NCI-H2107 (cell line): ENCODE data around the gene FNDC11.

Source experiments
- DNase-seq: peaks from one replicate; lab custom pipeline; 2025; lab: John Stamatoyannopoulos, UW

Gene FNDC11

DNA sequence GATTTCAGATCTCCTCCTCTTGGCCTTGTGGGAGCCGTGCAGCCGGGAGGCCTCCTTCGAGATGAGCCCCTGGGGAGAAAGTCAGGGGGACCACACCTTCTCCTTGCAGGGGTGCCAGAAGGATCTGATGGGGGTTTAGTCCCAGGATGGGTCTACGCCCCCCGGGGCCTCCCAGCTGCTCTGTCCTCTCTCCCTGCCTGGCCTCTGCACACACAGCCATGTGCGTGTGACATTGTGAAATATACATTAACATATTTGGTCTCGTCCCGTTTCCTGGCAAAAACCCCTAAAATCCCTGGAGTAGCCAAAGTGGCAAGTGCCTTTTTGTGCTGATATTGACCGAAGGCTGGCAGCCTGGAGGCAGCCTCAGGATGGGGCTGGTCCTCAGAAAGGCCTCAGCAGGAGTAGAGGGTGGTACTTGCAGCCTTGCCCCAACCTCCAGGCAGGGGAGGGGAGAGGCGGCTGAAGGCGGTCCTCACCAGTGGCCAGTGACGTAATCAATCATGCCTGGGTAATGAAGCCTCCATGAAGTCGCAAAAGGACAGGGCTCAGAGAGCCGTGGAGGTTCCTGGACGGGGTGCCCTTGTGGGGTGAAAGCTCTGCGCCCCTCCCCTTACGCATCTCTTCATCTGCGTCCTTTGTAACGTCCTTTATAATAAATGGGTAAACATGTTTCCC lies 25.2 kb downstream of the FNDC11 start:
- no peak for DNase-seq

DNA sequence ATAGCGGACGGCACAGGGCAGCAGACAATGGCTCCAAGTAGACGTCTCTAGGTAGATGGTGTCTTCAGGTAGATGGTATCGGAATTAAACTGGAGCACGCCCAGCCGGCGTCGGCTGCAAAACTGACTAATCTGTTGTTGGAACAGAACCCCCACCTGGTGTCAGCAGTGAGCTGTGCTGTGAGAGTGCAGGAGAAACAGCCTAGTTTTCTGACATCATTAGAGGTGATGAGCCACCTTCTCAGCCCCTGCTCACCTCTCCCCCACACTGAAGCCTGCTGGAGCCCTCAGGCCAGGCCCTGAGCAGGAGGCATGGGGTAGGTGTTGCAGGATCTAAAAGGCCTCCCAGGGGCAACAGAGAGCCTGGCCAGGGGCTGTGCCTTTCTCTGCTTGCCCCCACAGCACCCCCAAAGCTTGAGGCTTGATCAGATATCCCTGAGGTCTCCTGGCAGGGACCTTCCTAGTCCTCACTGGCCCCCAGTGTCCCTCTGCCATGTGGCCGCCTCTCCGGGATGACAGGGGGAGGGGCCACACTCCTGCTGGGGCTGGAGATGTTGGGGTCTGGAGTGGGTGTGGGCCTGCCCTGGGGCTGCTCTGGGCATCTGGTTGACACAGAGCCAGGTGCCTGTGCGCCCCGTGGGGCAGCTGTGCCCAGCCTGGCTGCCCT lies 27.0 kb downstream of the FNDC11 start:
- no peak for DNase-seq

DNA sequence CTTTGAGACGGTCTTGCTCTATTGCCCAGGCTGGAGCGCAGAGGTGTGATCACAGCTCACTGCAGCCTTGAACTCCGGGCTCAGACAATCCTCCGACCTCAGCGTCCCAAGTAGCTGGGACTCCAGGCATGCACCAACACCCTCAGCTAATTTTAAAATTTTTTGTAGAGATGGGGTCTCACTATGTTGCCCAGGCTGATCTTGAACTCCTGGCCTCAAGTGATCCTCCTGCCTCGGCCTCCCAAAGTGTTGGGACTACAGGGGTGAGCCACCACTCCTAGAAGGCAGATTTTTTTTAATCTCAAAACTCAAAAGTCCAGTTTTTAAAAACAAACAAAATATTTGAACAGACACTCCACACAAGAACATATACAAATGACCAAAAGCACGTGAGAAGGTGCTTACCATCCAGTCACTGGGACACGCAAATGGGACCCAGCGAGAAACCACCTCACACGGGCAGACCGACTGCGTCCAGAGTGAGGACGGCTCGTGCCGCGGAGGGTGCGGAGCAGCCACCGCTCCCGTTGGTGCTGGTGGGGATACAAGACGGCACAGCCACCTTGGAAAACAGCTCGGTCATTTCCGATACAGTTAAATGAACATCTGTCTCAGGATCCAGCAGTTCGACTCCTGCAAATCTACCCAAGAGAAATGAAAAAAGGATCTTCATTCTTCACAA lies 28.6 kb downstream of the FNDC11 start:
- DNase-seq: no peak

DNA sequence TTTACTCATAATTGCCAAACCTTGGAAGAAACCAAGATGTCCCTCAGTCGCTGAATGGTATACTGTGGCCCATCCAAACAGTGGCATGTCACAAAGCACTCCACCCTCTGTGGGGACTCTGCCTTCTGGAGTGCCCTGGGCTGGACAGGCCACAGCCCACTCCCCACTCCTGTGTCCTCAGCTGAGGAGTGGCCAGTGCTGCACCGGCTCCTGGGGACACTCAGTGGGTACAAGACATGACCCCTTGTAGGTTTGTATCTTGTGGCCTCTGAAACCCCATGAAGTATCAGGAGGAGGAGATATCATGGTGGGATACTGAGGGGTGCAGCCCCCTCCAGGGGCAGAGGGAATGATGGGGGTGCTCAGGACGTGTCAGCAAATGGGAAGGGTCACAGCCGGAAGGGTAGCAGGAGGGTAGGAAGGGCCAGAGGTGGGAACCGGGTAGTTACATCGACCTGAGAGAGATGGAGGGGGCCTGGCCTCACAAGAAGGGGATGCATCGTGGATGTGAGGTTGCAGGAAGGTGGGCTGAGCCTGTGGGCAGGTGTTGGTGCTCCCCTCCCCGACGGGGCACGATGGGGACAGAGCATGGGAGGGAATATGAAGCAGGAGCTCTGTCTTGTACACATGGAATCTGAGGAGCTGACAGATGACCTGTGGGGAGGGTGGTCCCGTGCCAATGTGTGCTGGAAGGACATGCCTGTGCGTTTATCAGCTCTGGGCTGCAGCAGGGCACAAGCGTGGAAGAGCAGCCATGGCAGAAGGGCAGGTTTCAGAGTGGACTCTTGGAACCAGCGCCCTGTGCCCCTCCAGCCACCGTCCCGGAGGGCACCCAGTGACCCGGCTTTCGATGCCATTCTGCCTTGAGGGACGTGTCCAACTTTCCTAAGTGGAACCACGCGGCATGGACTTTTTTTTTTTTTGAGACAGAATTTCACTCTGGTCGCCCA lies 31.9 kb downstream of the FNDC11 start:
- no peak for DNase-seq

DNA sequence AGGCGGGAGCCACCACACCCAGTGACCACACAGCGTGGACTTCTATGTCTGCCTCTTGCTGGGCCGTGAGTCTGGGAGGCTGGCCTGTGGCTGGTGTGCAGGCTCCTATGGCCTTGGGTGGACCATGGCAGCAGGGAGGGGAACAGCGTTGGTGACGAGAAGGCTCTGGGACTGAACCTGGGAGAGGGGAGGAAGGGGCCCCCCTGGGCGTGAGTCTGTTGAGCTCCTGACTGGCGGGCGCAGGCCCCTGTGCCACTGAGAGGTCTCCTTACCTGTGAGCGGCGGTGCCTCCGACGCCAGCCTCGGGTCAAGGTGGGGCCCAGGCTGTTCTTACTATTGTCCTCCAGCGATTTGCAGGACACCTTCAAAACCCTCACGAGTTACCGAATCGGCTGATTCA lies 32.8 kb downstream of the FNDC11 start:
- DNase-seq: no peak

- DNase-seq: no peak
These were observed 33.3 kb downstream of the FNDC11 start for GRCh38 chr20:63587256-63587655.

DNA sequence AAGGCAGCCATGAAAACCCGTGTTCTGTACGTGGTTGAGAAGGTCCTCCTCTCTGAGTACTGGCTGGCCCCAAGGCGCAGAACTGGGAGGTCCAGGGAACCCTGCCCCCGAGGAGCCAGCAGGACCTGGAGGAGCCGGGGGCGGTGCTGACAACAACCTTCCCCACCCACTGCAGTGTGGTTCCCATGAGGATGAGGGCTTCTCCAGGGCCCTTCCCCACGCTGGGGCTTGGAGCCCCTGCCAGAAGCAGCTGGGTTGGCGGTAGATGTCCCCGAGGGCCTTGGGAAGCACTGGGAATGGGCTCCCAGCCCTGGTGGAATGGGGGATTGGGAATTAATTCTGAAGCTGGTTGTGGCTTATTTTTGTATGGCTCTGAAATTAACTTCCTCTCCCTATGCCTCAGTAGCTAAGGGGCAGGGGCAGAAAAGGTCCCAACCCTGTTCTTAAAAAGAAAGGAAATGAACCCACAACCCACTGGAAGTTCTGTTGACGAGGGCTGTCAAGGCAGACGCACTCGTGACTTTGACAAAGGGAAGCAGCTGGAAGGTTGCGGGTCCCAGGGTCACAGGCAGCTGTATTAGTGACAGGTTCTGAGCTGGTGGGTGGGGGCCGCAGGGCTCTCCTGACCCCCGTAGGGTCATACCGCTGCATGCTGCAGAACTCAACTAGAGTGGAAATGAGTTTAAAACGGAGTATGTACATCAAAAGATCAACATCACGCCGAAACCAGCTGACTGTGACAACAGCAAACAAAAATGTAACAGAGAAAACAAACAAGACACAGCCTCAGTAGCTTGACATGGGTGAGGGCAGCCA lies 34.0 kb downstream of the FNDC11 start:
- DNase-seq: no peak

DNA sequence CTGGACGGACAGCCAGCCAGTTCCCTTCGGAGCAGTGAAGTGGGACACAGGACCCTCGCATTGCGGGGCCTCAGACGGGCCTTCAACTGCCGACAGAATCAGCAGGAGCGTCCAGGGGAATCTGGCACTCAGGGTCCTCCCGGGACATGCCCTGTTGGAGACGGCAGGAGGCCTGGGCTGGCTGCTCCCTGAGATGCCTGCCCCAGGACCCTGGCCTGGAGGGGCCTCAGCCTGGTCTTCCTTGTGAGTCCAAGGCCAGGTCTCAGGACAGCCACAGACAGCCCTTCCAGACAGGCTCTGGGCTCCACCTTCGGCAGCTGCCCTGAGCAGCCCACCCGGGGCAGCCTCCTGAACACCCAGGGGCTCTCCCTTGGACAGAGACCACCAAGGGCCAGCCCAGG lies 34.7 kb downstream of the FNDC11 start:
- no peak for DNase-seq

GRCh38 chr20:63589261-63590217 lies 35.6 kb downstream of the FNDC11 start:
- DNase-seq: no peak

- DNase-seq: no peak
These were observed 36.5 kb downstream of the FNDC11 start for GRCh38 chr20:63590218-63591146.

DNA sequence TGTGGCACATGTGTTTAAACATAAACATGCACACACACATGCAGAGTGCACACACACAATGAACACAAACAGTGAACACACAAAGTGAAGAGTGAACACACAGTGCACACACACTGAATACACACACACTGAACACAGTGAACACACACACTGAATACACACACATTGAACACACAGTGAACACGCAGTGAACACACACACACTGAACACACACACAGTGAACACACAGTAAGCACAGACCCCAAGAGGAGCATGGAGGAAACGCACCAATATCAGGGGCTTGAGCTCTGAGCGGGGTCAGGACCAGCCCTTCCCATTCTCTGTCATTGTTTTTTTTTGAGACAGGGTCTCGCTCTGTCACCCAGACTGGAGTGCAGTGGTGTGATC lies 37.2 kb downstream of the FNDC11 start:
- no peak for DNase-seq

GRCh38 chr20:63591786-63592355 lies 37.9 kb downstream of the FNDC11 start:
- DNase-seq: no peak

DNA sequence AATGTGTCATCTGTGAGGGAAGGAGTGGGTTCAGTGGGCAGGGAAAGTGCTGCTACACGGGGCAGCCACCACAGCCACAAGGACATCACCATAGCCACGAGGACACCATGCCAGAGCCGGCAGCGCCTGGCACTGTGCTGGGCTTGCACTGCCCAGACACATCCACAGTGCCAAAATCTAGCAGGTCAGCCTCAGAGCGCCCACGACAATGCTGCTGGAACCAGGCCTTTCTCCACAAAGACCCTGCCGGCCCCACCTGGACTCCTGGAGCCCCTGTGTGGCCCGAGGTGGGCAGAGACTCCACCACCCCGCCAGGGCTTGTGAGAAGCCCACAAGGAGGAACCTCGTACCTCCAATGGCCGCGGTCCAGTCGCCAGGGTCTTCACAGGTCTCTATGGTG lies 38.7 kb downstream of the FNDC11 start:
- no peak for DNase-seq

DNA sequence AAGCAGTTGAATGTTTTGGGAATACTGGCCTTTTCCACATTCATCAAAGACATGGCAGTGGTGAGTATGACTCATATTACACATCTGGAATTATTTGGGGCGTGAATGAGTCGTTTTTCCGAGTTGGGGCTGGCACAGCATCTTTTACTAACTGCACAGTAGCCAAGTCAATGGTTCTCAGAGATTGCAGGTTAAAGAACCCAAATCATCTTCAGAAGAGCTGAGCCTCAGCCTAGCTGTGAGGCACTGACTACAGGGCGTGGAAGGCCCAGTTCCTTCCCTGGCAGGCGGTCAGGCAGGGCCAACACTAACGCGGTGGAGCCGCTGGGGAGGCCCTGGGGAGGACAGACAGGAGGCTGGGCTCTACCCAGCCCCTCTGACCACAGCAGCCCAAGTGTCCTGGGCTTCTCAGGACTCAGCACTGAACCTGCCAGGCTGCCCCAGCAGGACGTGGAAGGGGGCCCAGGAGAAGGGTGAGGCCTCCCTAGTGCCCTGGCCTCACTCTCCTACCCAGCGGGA lies 40.1 kb downstream of the FNDC11 start:
- no peak for DNase-seq

- no peak for DNase-seq
These were observed 41.6 kb downstream of the FNDC11 start for GRCh38 chr20:63595416-63596127.

GRCh38 chr20:63596423-63596822 lies 42.5 kb downstream of the FNDC11 start:
- no peak for DNase-seq

GRCh38 chr20:63597651-63598478 lies 43.9 kb downstream of the FNDC11 start:
- no peak for DNase-seq
